ENCODE data around the gene GALNT2. TPM values are rescaled to one million over a fixed set of nuclear protein-coding genes. Genes with fewer than 3 reads are reported as not detected.

The GALNT2 gene
- total and polyA plus RNA-seq, 9 of the 15 experiments (the other 6 are each of a cell fraction or from before 2014, with no cell fraction given): 1.6 to 106 (median 51.9) TPM

- TF ChIP-seq, protein P1, sequence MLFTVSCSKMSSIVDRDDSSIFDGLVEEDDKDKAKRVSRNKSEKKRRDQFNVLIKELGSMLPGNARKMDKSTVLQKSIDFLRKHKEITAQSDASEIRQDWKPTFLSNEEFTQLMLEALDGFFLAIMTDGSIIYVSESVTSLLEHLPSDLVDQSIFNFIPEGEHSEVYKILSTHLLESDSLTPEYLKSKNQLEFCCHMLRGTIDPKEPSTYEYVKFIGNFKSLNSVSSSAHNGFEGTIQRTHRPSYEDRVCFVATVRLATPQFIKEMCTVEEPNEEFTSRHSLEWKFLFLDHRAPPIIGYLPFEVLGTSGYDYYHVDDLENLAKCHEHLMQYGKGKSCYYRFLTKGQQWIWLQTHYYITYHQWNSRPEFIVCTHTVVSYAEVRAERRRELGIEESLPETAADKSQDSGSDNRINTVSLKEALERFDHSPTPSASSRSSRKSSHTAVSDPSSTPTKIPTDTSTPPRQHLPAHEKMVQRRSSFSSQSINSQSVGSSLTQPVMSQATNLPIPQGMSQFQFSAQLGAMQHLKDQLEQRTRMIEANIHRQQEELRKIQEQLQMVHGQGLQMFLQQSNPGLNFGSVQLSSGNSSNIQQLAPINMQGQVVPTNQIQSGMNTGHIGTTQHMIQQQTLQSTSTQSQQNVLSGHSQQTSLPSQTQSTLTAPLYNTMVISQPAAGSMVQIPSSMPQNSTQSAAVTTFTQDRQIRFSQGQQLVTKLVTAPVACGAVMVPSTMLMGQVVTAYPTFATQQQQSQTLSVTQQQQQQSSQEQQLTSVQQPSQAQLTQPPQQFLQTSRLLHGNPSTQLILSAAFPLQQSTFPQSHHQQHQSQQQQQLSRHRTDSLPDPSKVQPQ (CRISPR knock-in tag; IDR thresholded peaks at IDR 0.05; ENCODE audit: borderline replicate concordance): no peak
- no peak for TF ChIP-seq HNRNPK (IDR thresholded peaks at IDR 0.05; ENCODE audit: low read depth, low read length, poor library complexity, severe bottlenecking)
- TF ChIP-seq, protein P2, sequence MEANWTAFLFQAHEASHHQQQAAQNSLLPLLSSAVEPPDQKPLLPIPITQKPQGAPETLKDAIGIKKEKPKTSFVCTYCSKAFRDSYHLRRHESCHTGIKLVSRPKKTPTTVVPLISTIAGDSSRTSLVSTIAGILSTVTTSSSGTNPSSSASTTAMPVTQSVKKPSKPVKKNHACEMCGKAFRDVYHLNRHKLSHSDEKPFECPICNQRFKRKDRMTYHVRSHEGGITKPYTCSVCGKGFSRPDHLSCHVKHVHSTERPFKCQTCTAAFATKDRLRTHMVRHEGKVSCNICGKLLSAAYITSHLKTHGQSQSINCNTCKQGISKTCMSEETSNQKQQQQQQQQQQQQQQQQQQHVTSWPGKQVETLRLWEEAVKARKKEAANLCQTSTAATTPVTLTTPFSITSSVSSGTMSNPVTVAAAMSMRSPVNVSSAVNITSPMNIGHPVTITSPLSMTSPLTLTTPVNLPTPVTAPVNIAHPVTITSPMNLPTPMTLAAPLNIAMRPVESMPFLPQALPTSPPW (CRISPR knock-in tag; IDR thresholded peaks at IDR 0.05): peak; percentile 58; the same call in 1 of the 2 replicates
- TF ChIP-seq, protein P3, sequence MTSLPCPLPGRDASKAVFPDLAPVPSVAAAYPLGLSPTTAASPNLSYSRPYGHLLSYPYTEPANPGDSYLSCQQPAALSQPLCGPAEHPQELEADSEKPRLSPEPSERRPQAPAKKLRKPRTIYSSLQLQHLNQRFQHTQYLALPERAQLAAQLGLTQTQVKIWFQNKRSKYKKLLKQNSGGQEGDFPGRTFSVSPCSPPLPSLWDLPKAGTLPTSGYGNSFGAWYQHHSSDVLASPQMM (CRISPR knock-in tag; IDR thresholded peaks at IDR 0.05): no peak
- no peak for TF ChIP-seq CBX8 (IDR thresholded peaks at IDR 0.05; ENCODE audit: borderline replicate concordance, extremely low read depth, low read depth, low read length, poor library complexity, severe bottlenecking)
- no peak for TF ChIP-seq CEBPG (CRISPR knock-in tag; IDR thresholded peaks at IDR 0.05)
- TF ChIP-seq CEBPG (tag; conservative IDR thresholded peaks at IDR 0.05 in 1 of 2, IDR thresholded peaks at IDR 0.05 in 1 of 2): no peak
- peak; percentile 59 for TF ChIP-seq MEIS2 (IDR thresholded peaks at IDR 0.05; ENCODE audit: partially characterized antibody)
- TF ChIP-seq NCOA4 (IDR thresholded peaks at IDR 0.05; ENCODE audit: partially characterized antibody): no peak
- no peak for TF ChIP-seq YY1 (IDR thresholded peaks at IDR 0.05; ENCODE audit: borderline replicate concordance in 1 of 3, control insufficient read depth in 1 of 3, extremely low read depth in 1 of 3, insufficient read depth in 3 of 3, insufficient read length in 1 of 3, insufficient replicate concordance in 2 of 3, low read depth in 1 of 3, low read length in 2 of 3)
- no peak for TF ChIP-seq ZC3H11A (IDR thresholded peaks at IDR 0.05; ENCODE audit: low read depth, low read length)
- no peak for TF ChIP-seq BRF1 (IDR thresholded peaks at IDR 0.05; ENCODE audit: borderline replicate concordance, extremely low read depth, insufficient read length)
- no peak for TF ChIP-seq SNRNP70 (optimal IDR thresholded peaks at IDR 0.05; ENCODE audit: low read depth, low read length)
- TF ChIP-seq CUX1 (CRISPR knock-in tag; IDR thresholded peaks at IDR 0.05): no peak
- TF ChIP-seq DACH1 (IDR thresholded peaks at IDR 0.05; ENCODE audit: partially characterized antibody): peak; percentile 78
Observed at GRCh38 chr1:230143534-230143933, 76.5 kb downstream of the GALNT2 start (continued).

Data from K562 (cell line).